ENCODE data around the gene KRT23. TPM values are rescaled to one million over a fixed set of nuclear protein-coding genes. Genes with fewer than 3 reads are reported as not detected.

KRT23 gene
- total and polyA plus RNA-seq, 10 of the 15 experiments (the other 5 are each of a cell fraction or from before 2014, with no cell fraction given), result not detected

GRCh38 chr17:40884708-40885512 lies 52.5 kb downstream of the KRT23 start, which contains the start of gene KRT20:
TSS of gene KRT20 (minus strand) at chr17:40885242. CDS start at chr17:40885185, 57 bp downstream.
- no peak for FAIRE-seq
- Histone ChIP-seq H3K9me3 (replicated peaks; ENCODE audit: control insufficient read depth, insufficient read depth, low read length) (no peaks in the 10 kb centered on the region), H3K4me3 (no peak within 1 kb of the TSS), H4K20me1 (ENCODE audit: control insufficient read depth, insufficient read depth) (no peaks in the 10 kb centered on the region; the same call in 1 of the 2 replicates), H3K36me3 (ENCODE audit: control insufficient read depth in 2 of 2, insufficient read depth in 2 of 2, low read length in 1 of 2) (no peaks in the 10 kb centered on the region), H3K4me2 (ENCODE audit: control insufficient read depth, insufficient read depth) (no peak within 1 kb of the TSS), H3K27me3 (replicated peaks in 1 of 2; ENCODE audit: control insufficient read depth in 2 of 2, insufficient read depth in 2 of 2, low read length in 1 of 2) (peaks cover 0 to 2% of the 10 kb centered on the region in 2 experiments; a peak in 2 of 4 replicates), H3K9ac (ENCODE audit: control insufficient read depth, insufficient read depth, low read length) (no peak within 1 kb of the TSS), H3K79me2 (ENCODE audit: control insufficient read depth, insufficient read depth, low read length) (no peaks in the 10 kb centered on the region), H2AFZ (ENCODE audit: control insufficient read depth, low read depth, low read length) (no peak within 1 kb of the TSS), H3K4me1 (ENCODE audit: control insufficient read depth, insufficient read depth, low read length) (no peaks in the 10 kb centered on the region), H3K27ac (ENCODE audit: control insufficient read depth, insufficient read depth) (no peak within 1 kb of the TSS)
- ChIA-PET POLR2A (no interaction called here), RAD21 (ENCODE audit: unreplicated experiment) (no interaction called here), CTCF (interaction anchor here (1.3 kb wide), 1 partner anchor 778 kb away, joined by 3 read pairs; no protein-coding TSS in a partner anchor), SMC1A (ENCODE audit: uncharacterized antibody, unreplicated experiment) (no interaction called here)
- no TSS peak for BruUV-seq (replicated peaks)
- 30% methylated on average over 23 of the region's 23 CpGs for WGBS (ENCODE audit: insufficient coverage, insufficient replicate concordance, low lambda C conversion rate, missing lambda C conversion rate)
- intact Hi-C loops (cut with micrococcal nuclease; ENCODE audit: unreplicated experiment) (no loop called here), in situ Hi-C loops (cut with MboI) (no loop called here)
- no peak for ATAC-seq
- no peak for TF ChIP-seq SREBF1 (IDR thresholded peaks at IDR 0.05; ENCODE audit: low read length)
- TF ChIP-seq, protein P1, sequence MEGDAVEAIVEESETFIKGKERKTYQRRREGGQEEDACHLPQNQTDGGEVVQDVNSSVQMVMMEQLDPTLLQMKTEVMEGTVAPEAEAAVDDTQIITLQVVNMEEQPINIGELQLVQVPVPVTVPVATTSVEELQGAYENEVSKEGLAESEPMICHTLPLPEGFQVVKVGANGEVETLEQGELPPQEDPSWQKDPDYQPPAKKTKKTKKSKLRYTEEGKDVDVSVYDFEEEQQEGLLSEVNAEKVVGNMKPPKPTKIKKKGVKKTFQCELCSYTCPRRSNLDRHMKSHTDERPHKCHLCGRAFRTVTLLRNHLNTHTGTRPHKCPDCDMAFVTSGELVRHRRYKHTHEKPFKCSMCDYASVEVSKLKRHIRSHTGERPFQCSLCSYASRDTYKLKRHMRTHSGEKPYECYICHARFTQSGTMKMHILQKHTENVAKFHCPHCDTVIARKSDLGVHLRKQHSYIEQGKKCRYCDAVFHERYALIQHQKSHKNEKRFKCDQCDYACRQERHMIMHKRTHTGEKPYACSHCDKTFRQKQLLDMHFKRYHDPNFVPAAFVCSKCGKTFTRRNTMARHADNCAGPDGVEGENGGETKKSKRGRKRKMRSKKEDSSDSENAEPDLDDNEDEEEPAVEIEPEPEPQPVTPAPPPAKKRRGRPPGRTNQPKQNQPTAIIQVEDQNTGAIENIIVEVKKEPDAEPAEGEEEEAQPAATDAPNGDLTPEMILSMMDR (IDR thresholded peaks at IDR 0.05 in 2 of 3, conservative IDR thresholded peaks at IDR 0.05 in 1 of 3; ENCODE audit: control insufficient read depth in 2 of 3, extremely low read depth in 1 of 3, insufficient read depth in 1 of 3, low read depth in 3 of 3, low read length in 3 of 3), result 0 out of 6 replicates have a peak, but pooled peaks of 1 of the 3 experiments have one; percentile 9
- no peak for DNase-seq (ENCODE audit: low read depth, low spot score)

Data from GM12878 (cell line).